OCI-LY1 (cell line): ENCODE measurements around the gene CYB5R4.

Experiments used
- H2AFZ ChIP-seq: fragments of 200-600 bp; sonication (generic), shearing (Covaris generic); 2 replicates; pipeline ENCODE4 v1.6.0; 2014; ENCODE audit warnings: antibody characterized with exemption, mild to moderate bottlenecking, low read length
- H3F3A ChIP-seq: fragments of 200-600 bp; sonication (generic), shearing (Covaris generic); 2 replicates; pipeline ENCODE4 v1.6.0; 2014; ENCODE audit warnings: mild to moderate bottlenecking, antibody characterized with exemption, low read length, moderate library complexity; ENCODE audit not compliant: insufficient read depth
- H3K27ac ChIP-seq: fragments of 200-600 bp; sonication (generic); 2 replicates; pipeline ENCODE4 v1.5.1; 2014; ENCODE audit warnings: low read length, mixed run types, mild to moderate bottlenecking, low read depth; ENCODE audit not compliant: poor library complexity, severe bottlenecking
- H3K27me3 ChIP-seq: fragments of 200-600 bp; sonication (generic); 2 replicates; pipeline ENCODE4 v1.6.0; 2014; ENCODE audit warnings: antibody characterized with exemption, mild to moderate bottlenecking, low read length, moderate library complexity; ENCODE audit not compliant: insufficient read depth
- H3K36me3 ChIP-seq: fragments of 200-600 bp; sonication (generic); 2 replicates; pipeline ENCODE4 v1.6.1; 2014; ENCODE audit warnings: mild to moderate bottlenecking, antibody characterized with exemption, low read length, moderate library complexity, mixed read lengths; ENCODE audit not compliant: insufficient read depth
- H3K4me1 ChIP-seq: fragments of 200-600 bp; sonication (generic); 2 replicates; pipeline ENCODE4 v1.5.1; 2014; ENCODE audit warnings: mild to moderate bottlenecking, low read length, moderate library complexity; ENCODE audit not compliant: insufficient read depth, severe bottlenecking
- H3K4me2 ChIP-seq: fragments of 200-600 bp; sonication (generic), shearing (Covaris generic); 2 replicates; pipeline ENCODE4 v1.6.1; 2014; ENCODE audit warnings: low read length
- H3K4me3 ChIP-seq: fragments of 200-600 bp; sonication (generic); 2 replicates; pipeline ENCODE4 v1.5.1; 2014; ENCODE audit warnings: low read length, low read depth, mild to moderate bottlenecking, mixed read lengths; ENCODE audit not compliant: poor library complexity, severe bottlenecking
- H3K79me2 ChIP-seq: fragments of 200-600 bp; shearing (Covaris generic); 2 replicates; pipeline ENCODE4 v1.6.1; 2016; ENCODE audit warnings: mixed run types, low read length, mixed read lengths; ENCODE audit not compliant: insufficient read depth
- H3K9ac ChIP-seq: fragments of 200-600 bp; sonication (generic), shearing (Covaris generic); 2 replicates; pipeline ENCODE4 v1.6.1; 2014; ENCODE audit warnings: mild to moderate bottlenecking, low read length, mixed read lengths
- H3K9me2 ChIP-seq: fragments of 200-600 bp; sonication (generic), shearing (Covaris generic); 2 replicates; pipeline ENCODE4 v1.6.1; 2014; ENCODE audit warnings: low read depth, mild to moderate bottlenecking, low read length, mixed read lengths
- H3K9me3 ChIP-seq: fragments of 200-600 bp; shearing (Covaris generic); 2 replicates; pipeline ENCODE4 v1.6.1; 2014; ENCODE audit warnings: low read length, mixed read lengths
- H4K20me1 ChIP-seq: fragments of 200-600 bp; sonication (generic), shearing (Covaris generic); 2 replicates; pipeline ENCODE4 v1.6.0; 2016; ENCODE audit warnings: mild to moderate bottlenecking, low read length; ENCODE audit not compliant: insufficient read depth
- CTCF ChIP-seq: fragments of 200-600 bp; sonication (generic), shearing (Covaris generic); IDR thresholded peaks from 2 replicates; pipeline ENCODE4 v1.5.1; 2017; ENCODE audit warnings: mild to moderate bottlenecking, antibody characterized with exemption, low read length, moderate library complexity, mixed read lengths
- EZH2 ChIP-seq: fragments of 200-600 bp; sonication (generic), shearing (Covaris generic); IDR thresholded peaks from 2 replicates; pipeline ENCODE4 v1.8.0; 2017; ENCODE audit warnings: borderline replicate concordance, mixed run types, mild to moderate bottlenecking, antibody characterized with exemption, low read length, moderate library complexity, mixed read lengths

The CYB5R4 gene

GRCh38 chr6:83849610-83850009, 9.9 kb upstream of the CYB5R4 start:
- Histone ChIP-seq H3K9me2 (no peaks in the 10 kb centered on the region), H3K36me3 (no peaks in the 10 kb centered on the region), H3K4me1 (no peaks in the 10 kb centered on the region), H4K20me1 (no peaks in the 10 kb centered on the region), H3K4me3 (no peak overlapping the region), H3K27me3 (no peaks in the 10 kb centered on the region), H3K27ac (no peak overlapping the region), H3K79me2 (no peaks in the 10 kb centered on the region), H3F3A (no peaks in the 10 kb centered on the region), H2AFZ (no peak overlapping the region), H3K9me3 (no peaks in the 10 kb centered on the region), H3K4me2 (no peak overlapping the region), H3K9ac (no peak overlapping the region)
- no peak for TF ChIP-seq CTCF
- TF ChIP-seq EZH2: no peak

DNA sequence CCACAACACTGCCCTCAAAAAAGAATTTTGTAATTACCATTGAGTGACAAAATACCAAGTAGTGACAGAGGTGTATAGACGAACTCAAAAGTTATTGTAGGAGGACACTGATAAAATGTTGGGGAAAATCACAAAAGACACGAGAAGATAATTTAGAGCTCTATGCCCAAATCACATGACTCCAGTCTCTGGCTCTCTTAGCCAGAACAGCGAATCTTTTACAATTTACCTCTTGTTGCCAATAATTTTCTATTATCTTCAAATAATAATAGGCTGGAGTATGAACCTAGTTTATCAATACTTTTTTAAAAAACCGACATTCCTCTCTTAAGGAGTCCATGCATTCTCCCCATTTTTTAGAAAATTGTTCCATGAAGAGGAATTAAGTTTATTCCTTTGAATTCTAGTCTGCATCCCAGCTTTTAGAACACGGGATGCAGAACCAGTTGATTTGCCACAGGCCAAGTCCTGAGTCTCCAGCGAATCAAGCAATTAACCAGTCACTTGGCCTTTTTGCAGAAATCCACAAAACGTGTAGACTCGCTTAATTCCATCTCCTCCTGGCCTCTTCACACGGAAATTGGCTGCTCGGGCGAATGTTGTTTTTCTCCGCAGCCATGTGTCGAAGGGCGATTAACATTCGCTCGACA, 6.8 kb upstream of the CYB5R4 start:
- Histone ChIP-seq H3K4me1 (no peaks in the 10 kb centered on the region), H4K20me1 (no peaks in the 10 kb centered on the region), H3K4me3 (no peak overlapping the region), H3K4me2 (no peak overlapping the region), H3K9me3 (no peaks in the 10 kb centered on the region), H3K27ac (no peak overlapping the region), H3F3A (no peaks in the 10 kb centered on the region), H3K27me3 (no peaks in the 10 kb centered on the region), H3K36me3 (no peaks in the 10 kb centered on the region), H3K79me2 (no peaks in the 10 kb centered on the region), H2AFZ (no peak overlapping the region), H3K9me2 (no peaks in the 10 kb centered on the region), H3K9ac (no peak overlapping the region)
- no peak for TF ChIP-seq EZH2
- no peak for TF ChIP-seq CTCF

- no peak within 1 kb of the TSS for H3K4me2 ChIP-seq
- no peak within 1 kb of the TSS for H3K9ac ChIP-seq
- H3K27ac ChIP-seq: no peak within 1 kb of the TSS
- no peaks in the 10 kb centered on the region for H3K9me3 ChIP-seq
- no peak within 1 kb of the TSS for H2AFZ ChIP-seq
- H3K27me3 ChIP-seq: no peaks in the 10 kb centered on the region
- H3K9me2 ChIP-seq: no peaks in the 10 kb centered on the region
- H3K4me3 ChIP-seq: no peak within 1 kb of the TSS
- H4K20me1 ChIP-seq: no peaks in the 10 kb centered on the region
- H3F3A ChIP-seq: no peaks in the 10 kb centered on the region
- no peaks in the 10 kb centered on the region for H3K36me3 ChIP-seq
- no peaks in the 10 kb centered on the region for H3K79me2 ChIP-seq
- no peaks in the 10 kb centered on the region for H3K4me1 ChIP-seq
- no peak for TF ChIP-seq CTCF
- TF ChIP-seq EZH2: no peak
Observed at GRCh38 chr6:83853178-83854000, 6.1 kb upstream of the CYB5R4 start, which contains the start of gene RIPPLY2. TSS of gene RIPPLY2 (plus strand) at chr6:83853360. CDS start at chr6:83853417, 57 bp downstream.
